PC-3 (cell line): ENCODE measurements around the gene DGUOK. TPM values are rescaled to one million over a fixed set of nuclear protein-coding genes. Genes with fewer than 3 reads are reported as not detected.

Experiments
- ATAC-seq: fragments of 200-7000 bp; cut with Tn5 transposase; 2 replicates; pipeline ENCODE4 v1.9.1; 2020; ENCODE audit warnings: mild to moderate bottlenecking, moderate library complexity
- BruUV-seq: library from RNA; stranded (reverse); fragments of 400-500 nt; replicated peaks from 2 replicates; lab custom pipeline; 2021; lab: Mats Ljungman, UMichigan
- CTCF ChIA-PET: fragments of 300-600 bp; sonication (Branson Sonifier 250); formaldehyde crosslinking; loops from one replicate; lab custom pipeline; 2022; ENCODE audit warnings: antibody characterized with exemption; lab: Charles Lee
- POLR2A ChIA-PET: fragments of 300-600 bp; sonication (Branson Sonifier 250); formaldehyde crosslinking; loops from one replicate; lab custom pipeline; 2022; ENCODE audit warnings: antibody characterized with exemption; ENCODE audit not compliant: unreplicated experiment; lab: Charles Lee
- DNase-seq: peaks from one replicate; pipeline ENCODE4 v3.0.0-alpha.2; 2015
- H2AFZ ChIP-seq: fragments of 300-600 bp; sonication (generic); 2 replicates; pipeline ENCODE4 v1.6.0; 2016; ENCODE audit warnings: antibody characterized with exemption, low read length
- H3F3A ChIP-seq: fragments of 300-600 bp; sonication (generic); one replicate; pipeline ENCODE4 v1.6.0; 2017; ENCODE audit warnings: antibody characterized with exemption, low read length, control low read depth, mild to moderate bottlenecking; ENCODE audit not compliant: unreplicated experiment
- H3K27ac ChIP-seq: fragments of 300-600 bp; sonication (generic); 2 replicates; pipeline ENCODE4 v1.5.1; 2016; ENCODE audit warnings: mild to moderate bottlenecking, low read length
- H3K27me3 ChIP-seq: fragments of 300-600 bp; sonication (generic); 2 replicates; pipeline ENCODE4 v1.6.1; 2016; ENCODE audit warnings: low read length, mixed read lengths
- H3K36me3 ChIP-seq: fragments of 300-600 bp; sonication (generic); 2 replicates; pipeline ENCODE4 v1.6.1; 2016; ENCODE audit warnings: low read depth, mixed run types, low read length, mixed read lengths
- H3K4me1 ChIP-seq: fragments of 300-600 bp; sonication (generic); 2 replicates; pipeline ENCODE4 v1.5.1; 2016; ENCODE audit warnings: low read length; ENCODE audit not compliant: insufficient read depth
- H3K4me2 ChIP-seq: fragments of 300-600 bp; sonication (generic); 2 replicates; pipeline ENCODE4 v1.6.0; 2016; ENCODE audit warnings: low read length
- H3K4me3 ChIP-seq: fragments of 300-600 bp; sonication (generic); 2 replicates; pipeline ENCODE4 v1.5.1; 2016; ENCODE audit warnings: mild to moderate bottlenecking, low read length, mixed read lengths
- H3K79me2 ChIP-seq: fragments of 300-600 bp; sonication (generic); 2 replicates; pipeline ENCODE4 v1.6.1; 2017; ENCODE audit warnings: low read length, mixed read lengths
- H3K9ac ChIP-seq: fragments of 300-600 bp; sonication (generic); 2 replicates; pipeline ENCODE4 v1.6.0; 2016; ENCODE audit warnings: mild to moderate bottlenecking, low read length
- H3K9me2 ChIP-seq: fragments of 300-600 bp; sonication (generic); replicated peaks from 2 replicates; pipeline ENCODE4 v1.6.1; 2016; ENCODE audit warnings: mixed run types, low read length, mixed read lengths
- H3K9me3 ChIP-seq: fragments of 300-600 bp; sonication (generic); 2 replicates; pipeline ENCODE4 v1.6.1; 2016; ENCODE audit warnings: low read length, mixed read lengths
- H4K20me1 ChIP-seq: fragments of 300-600 bp; sonication (generic); 2 replicates; pipeline ENCODE4 v1.6.1; 2016; ENCODE audit warnings: low read length, mixed read lengths
- EZH2 ChIP-seq: fragments of 300-600 bp; sonication (generic); IDR thresholded peaks from one replicate; pipeline ENCODE4 v1.6.1; 2017; ENCODE audit warnings: antibody characterized with exemption, mild to moderate bottlenecking, low read length; ENCODE audit not compliant: unreplicated experiment
- EZH2phosphoT487 ChIP-seq: fragments of 300-600 bp; sonication (generic); IDR thresholded peaks from 2 replicates; pipeline ENCODE4 v1.6.1; 2018; ENCODE audit warnings: mild to moderate bottlenecking, antibody characterized with exemption, low read length, borderline replicate concordance
- intact Hi-C: fragments of 100-400 bp; cut with micrococcal nuclease; formaldehyde crosslinking; loops from 2 replicates; pipeline ENCODE4 v1.9.0; 2023
- total RNA-seq: library from RNA; depleted of rRNA; stranded (reverse); fragments of >200 nt; gene quantifications from 2 replicates; pipeline ENCODE4 v1.2.3, GENCODE V29; 2014
- TF ChIP-seq, protein P1 (sequence below): fragments of 300-600 bp; sonication (generic); conservative IDR thresholded peaks from 2 replicates; pipeline ENCODE4 v1.5.1; 2017; ENCODE audit warnings: antibody characterized with exemption, low read depth, mild to moderate bottlenecking, low read length

DGUOK gene
- total RNA-seq, 1 experiment from 2014 or later: 61.3 TPM

DNA sequence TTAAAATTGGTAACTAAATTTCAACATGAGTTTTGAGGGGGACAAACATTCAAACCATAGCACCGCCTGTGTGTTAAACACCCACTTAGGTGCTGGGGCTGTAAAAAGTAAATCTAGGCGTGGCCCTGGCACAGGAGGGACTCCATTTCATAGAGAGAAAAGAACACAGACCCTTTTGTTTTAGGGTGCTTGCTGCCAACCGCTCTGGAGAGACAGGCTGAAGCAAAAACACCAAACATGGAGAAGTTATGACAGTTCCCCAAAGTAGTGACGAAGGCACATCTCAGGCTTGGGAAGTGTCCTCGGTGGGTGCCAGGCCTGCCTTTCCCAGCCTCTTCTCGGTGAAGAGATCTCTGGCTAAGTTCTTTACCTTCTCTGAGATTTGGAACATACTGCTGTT is 28.7 kb upstream of the DGUOK start:
- POLR2A ChIA-PET: interaction anchor here (0.6 kb wide), 1 partner anchor 64 kb away, joined by 3 read pairs; no protein-coding TSS in a partner anchor
- no peaks in the 10 kb centered on the region for H3K36me3 ChIP-seq
- H4K20me1 ChIP-seq: no peaks in the 10 kb centered on the region
- H3F3A ChIP-seq: no peaks in the 10 kb centered on the region
- intact Hi-C loops: no loop called here
- no peak; the same call in 1 of the 2 replicates for ATAC-seq
- H3K4me1 ChIP-seq: no peaks in the 10 kb centered on the region
- no peak overlapping the region for H3K9ac ChIP-seq
- H3K79me2 ChIP-seq: no peaks in the 10 kb centered on the region
- no peaks in the 10 kb centered on the region for H3K9me3 ChIP-seq
- no peak for TF ChIP-seq EZH2
- TF ChIP-seq, protein P1, sequence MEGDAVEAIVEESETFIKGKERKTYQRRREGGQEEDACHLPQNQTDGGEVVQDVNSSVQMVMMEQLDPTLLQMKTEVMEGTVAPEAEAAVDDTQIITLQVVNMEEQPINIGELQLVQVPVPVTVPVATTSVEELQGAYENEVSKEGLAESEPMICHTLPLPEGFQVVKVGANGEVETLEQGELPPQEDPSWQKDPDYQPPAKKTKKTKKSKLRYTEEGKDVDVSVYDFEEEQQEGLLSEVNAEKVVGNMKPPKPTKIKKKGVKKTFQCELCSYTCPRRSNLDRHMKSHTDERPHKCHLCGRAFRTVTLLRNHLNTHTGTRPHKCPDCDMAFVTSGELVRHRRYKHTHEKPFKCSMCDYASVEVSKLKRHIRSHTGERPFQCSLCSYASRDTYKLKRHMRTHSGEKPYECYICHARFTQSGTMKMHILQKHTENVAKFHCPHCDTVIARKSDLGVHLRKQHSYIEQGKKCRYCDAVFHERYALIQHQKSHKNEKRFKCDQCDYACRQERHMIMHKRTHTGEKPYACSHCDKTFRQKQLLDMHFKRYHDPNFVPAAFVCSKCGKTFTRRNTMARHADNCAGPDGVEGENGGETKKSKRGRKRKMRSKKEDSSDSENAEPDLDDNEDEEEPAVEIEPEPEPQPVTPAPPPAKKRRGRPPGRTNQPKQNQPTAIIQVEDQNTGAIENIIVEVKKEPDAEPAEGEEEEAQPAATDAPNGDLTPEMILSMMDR: no peak
- TF ChIP-seq EZH2phosphoT487: no peak
- no peak for DNase-seq
- no TSS peak for BruUV-seq
- no peak overlapping the region for H3K4me3 ChIP-seq
- no peak overlapping the region for H3K4me2 ChIP-seq
- no peak overlapping the region for H2AFZ ChIP-seq
- no peaks in the 10 kb centered on the region for H3K27me3 ChIP-seq
- no peaks in the 10 kb centered on the region for H3K9me2 ChIP-seq
- H3K27ac ChIP-seq: no peak overlapping the region
- CTCF ChIA-PET: no interaction called here

DNA sequence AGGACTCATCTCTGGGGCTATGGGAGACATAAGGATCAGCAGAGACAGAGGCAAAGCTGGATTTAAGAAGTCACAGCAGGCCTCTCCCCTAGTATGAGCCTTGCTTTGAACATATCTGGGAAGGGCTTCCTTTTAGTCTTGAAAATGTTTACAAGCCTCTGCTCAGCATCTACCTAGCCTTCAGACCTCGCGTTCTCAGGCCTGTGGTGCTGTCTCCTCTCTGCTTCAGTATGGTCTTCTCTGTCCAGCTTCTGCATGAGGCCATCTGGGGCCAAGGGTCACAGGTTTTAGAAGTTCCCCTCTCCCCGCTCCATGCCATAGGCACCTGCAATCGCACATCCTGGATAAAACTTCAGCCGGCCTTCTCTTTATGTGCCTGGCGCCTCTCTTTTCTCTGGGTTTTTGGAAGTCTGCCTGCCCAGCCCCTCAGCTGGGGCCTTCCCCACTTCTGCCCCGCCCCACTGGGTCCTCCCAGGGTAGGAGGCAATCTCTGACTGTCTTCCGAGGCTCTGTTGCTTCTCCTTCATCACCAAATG is 26.8 kb upstream of the DGUOK start:
- no peak overlapping the region for H3K4me2 ChIP-seq
- H3K27ac ChIP-seq: no peak overlapping the region
- H3F3A ChIP-seq: no peaks in the 10 kb centered on the region
- no peak for TF ChIP-seq EZH2phosphoT487
- TF ChIP-seq, protein P1: no peak
- TF ChIP-seq EZH2: no peak
- ATAC-seq (no peak), DNase-seq (no peak)
- no peak overlapping the region for H3K9ac ChIP-seq
- no peak overlapping the region for H2AFZ ChIP-seq
- no peaks in the 10 kb centered on the region for H4K20me1 ChIP-seq
- BruUV-seq: no TSS peak
- no peaks in the 10 kb centered on the region for H3K36me3 ChIP-seq
- H3K9me3 ChIP-seq: no peaks in the 10 kb centered on the region
- H3K4me1 ChIP-seq: no peaks in the 10 kb centered on the region
- POLR2A ChIA-PET: no interaction called here
- H3K4me3 ChIP-seq: no peak overlapping the region
- CTCF ChIA-PET: no interaction called here
- H3K27me3 ChIP-seq: no peaks in the 10 kb centered on the region
- H3K79me2 ChIP-seq: no peaks in the 10 kb centered on the region
- intact Hi-C loops: no loop called here
- no peaks in the 10 kb centered on the region for H3K9me2 ChIP-seq

DNA sequence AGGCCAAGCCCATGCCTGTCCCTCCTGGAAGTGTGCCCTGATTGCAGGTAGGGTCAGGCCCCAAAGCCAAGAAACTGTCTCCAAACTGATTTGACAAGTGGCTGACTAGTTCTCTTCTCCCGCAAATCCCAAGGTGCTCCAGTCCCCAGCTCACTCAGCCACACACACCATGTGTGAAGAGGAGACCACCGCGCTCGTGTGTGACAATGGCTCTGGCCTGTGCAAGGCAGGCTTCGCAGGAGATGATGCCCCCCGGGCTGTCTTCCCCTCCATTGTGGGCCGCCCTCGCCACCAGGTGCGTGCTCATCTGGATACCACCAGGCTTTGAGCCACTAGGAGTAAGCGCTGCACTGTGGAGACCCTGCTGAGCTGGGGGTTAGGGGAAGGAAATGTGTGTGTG is 25.5 kb upstream of the DGUOK start:
- CTCF ChIA-PET: no interaction called here
- Histone ChIP-seq H3K27ac (no peak overlapping the region), H3K9me2 (no peaks in the 10 kb centered on the region), H2AFZ (no peak overlapping the region), H4K20me1 (no peaks in the 10 kb centered on the region), H3K9me3 (no peaks in the 10 kb centered on the region), H3K4me1 (no peaks in the 10 kb centered on the region), H3K79me2 (no peaks in the 10 kb centered on the region), H3F3A (no peaks in the 10 kb centered on the region), H3K27me3 (no peaks in the 10 kb centered on the region), H3K9ac (no peak overlapping the region), H3K4me2 (no peak overlapping the region), H3K36me3 (no peaks in the 10 kb centered on the region), H3K4me3 (no peak overlapping the region)
- DNase-seq (no peak), ATAC-seq (no peak)
- no TSS peak for BruUV-seq
- no peak for TF ChIP-seq EZH2phosphoT487
- TF ChIP-seq, protein P1: no peak
- TF ChIP-seq EZH2: no peak
- POLR2A ChIA-PET: no interaction called here
- intact Hi-C loops: no loop called here
